Measurements from ENCODE around the gene SAYSD1.
A peak's percentile ranks its signal among the peaks of the same experiment; 100 is the strongest.

SAYSD1 gene, protein sequence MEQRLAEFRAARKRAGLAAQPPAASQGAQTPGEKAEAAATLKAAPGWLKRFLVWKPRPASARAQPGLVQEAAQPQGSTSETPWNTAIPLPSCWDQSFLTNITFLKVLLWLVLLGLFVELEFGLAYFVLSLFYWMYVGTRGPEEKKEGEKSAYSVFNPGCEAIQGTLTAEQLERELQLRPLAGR

DNA sequence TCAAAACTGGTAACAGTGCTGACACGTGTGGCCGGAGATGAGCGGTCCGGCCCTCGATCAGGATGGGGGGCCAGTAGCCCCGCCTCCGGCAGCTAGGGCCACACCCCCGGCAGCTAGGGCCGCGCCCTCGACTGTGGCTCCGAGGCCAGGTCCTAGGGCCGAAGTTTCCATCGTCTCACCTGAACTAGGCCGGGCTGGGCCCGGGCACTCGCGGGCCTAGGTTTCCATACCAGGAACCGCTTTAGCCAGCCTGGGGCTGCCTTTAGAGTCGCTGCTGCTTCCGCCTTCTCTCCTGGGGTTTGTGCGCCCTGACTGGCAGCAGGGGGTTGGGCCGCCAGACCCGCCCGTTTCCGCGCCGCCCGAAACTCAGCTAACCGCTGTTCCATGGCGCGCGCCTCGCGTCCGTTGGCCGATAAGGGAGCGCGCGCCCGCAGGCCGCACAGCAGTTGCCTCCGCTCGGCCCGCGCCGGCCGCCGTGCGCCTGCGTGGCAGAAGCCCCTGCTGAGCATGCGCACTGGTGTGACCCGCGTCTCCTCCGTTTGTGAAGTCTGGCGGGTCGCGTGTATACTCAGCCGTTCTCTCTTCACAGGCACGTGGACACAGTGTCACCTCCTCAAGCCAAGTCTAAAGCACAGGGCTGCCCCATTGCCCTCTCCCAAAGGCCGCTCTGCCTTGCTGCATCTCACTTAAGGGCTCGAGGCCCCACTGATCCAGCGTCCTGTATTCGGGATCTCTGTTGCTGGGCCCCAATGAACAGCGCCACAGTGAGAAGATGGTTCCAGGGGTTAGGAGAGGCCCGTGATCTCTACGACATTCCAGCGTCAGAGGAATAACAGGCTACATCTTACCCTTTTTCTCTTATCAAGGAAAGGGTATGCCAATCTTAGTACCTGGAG is at the start of gene SAYSD1:
Gene SAYSD1, minus strand, starts transcription at position 483 of the 896 bp plus-strand sequence. Its CDS starts 97 bp downstream, at position 386.
- peak within 1 kb of the TSS; percentile 65 for H3K4me3 ChIP-seq (ENCODE audit: low read depth, low read length)
- TF ChIP-seq, protein P1, sequence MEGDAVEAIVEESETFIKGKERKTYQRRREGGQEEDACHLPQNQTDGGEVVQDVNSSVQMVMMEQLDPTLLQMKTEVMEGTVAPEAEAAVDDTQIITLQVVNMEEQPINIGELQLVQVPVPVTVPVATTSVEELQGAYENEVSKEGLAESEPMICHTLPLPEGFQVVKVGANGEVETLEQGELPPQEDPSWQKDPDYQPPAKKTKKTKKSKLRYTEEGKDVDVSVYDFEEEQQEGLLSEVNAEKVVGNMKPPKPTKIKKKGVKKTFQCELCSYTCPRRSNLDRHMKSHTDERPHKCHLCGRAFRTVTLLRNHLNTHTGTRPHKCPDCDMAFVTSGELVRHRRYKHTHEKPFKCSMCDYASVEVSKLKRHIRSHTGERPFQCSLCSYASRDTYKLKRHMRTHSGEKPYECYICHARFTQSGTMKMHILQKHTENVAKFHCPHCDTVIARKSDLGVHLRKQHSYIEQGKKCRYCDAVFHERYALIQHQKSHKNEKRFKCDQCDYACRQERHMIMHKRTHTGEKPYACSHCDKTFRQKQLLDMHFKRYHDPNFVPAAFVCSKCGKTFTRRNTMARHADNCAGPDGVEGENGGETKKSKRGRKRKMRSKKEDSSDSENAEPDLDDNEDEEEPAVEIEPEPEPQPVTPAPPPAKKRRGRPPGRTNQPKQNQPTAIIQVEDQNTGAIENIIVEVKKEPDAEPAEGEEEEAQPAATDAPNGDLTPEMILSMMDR (IDR thresholded peaks at IDR 0.05; ENCODE audit: low read depth, low read length, missing control alignments) = no peak
- peak; percentile 82 for DNase-seq (ENCODE audit: low read depth)

DNA sequence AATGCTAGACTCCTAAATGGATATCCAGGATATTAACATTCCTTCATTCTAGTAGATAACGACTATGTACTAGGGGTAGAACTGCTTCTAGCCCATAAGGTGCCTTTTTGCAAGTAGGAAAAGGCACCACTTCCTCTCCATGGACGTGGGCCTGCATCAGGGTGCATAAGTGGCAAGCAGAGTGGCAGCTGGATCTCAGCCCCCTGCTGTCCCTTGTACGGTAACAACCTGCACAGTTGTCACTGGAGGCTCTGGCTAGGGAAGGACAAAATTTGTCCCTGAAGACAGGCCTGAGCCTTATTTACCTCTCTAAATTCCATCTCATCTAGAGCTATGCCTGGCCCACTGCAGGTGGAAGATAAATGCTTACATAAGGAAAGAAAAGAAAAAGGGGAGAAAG is 42.5 kb upstream of the SAYSD1 start:
- TF ChIP-seq, protein P1 (IDR thresholded peaks at IDR 0.05; ENCODE audit: low read depth, low read length, missing control alignments) = no peak
- H3K4me3 ChIP-seq (ENCODE audit: low read depth, low read length) = no peak overlapping the region
- no peak for DNase-seq (ENCODE audit: low read depth)

DNA sequence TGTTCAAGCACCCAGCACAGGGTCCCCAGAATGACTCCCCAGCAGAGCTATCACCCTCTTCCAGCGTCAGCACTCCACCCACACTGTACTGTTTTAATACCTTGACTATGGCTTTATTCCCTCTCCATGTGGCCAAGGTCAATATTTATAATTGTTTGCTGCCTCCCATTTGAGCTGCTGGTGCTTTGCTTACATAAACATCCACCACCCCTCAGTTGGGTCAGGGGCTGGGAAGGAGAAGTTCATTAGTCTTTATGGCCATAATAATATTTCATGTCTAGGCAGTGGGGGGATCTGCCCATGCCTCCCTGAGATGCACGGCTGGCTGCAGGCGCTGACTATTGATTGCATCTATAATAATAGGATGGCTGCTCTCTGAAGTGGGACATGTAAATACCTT is 41.8 kb upstream of the SAYSD1 start:
- TF ChIP-seq, protein P1 (IDR thresholded peaks at IDR 0.05; ENCODE audit: low read depth, low read length, missing control alignments) = no peak
- no peak overlapping the region for H3K4me3 ChIP-seq (ENCODE audit: low read depth, low read length)
- no peak for DNase-seq (ENCODE audit: low read depth)

DNA sequence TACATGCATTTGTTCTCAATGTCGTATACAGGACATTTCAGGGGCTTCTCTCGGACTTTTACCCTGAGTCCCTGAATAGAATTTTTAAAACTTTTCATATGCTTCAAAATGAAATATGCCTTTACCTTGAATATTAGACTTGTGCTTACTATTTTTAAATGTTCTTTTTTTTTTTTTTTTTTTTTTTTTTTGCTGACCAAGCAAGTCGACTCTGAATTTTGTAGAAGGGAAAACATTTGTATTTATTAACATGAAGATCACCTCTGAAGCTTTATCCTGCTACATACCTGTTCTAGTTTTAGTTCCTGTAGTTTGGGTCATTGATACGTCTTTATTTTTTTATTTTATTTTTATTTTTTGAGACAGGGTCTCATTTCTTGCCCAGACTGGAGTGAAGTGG is 39.7 kb upstream of the SAYSD1 start:
- no peak for DNase-seq (ENCODE audit: low read depth)
- no peak overlapping the region for H3K4me3 ChIP-seq (ENCODE audit: low read depth, low read length)
- TF ChIP-seq, protein P1 (IDR thresholded peaks at IDR 0.05; ENCODE audit: low read depth, low read length, missing control alignments) = no peak

DNA sequence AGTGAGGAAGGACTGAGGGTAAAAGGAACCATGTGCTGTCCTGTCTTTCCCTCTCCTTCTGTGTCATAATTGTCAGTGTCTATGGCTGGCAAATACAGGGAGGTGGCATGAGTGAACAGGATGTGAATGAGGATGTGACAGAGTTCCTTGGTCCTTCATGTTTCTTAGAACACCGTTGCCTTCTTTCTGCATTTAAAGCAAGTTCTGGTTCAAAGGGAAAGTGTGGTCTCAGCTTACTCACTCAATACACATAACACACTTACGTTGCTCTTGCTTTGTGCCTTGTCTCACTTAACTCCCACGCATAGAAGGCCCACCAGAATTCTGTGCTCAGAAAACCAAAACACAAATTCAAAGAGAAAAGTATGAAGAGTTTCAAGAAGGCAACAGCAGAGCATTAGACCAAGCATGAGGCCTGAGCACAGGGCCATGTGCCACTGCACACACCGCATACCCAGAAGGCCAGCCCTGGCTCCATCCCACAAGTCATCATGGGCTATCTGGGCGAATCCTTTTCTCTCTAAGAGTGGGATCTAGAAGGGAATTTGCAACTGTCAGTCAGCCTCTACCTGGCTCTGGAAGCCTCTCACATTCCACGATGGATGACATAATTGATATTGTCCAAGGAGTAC is 38.9 kb upstream of the SAYSD1 start:
- no peak overlapping the region for H3K4me3 ChIP-seq (ENCODE audit: low read depth, low read length)
- TF ChIP-seq, protein P1 (IDR thresholded peaks at IDR 0.05; ENCODE audit: low read depth, low read length, missing control alignments) = no peak
- DNase-seq (ENCODE audit: low read depth) = no peak

DNA sequence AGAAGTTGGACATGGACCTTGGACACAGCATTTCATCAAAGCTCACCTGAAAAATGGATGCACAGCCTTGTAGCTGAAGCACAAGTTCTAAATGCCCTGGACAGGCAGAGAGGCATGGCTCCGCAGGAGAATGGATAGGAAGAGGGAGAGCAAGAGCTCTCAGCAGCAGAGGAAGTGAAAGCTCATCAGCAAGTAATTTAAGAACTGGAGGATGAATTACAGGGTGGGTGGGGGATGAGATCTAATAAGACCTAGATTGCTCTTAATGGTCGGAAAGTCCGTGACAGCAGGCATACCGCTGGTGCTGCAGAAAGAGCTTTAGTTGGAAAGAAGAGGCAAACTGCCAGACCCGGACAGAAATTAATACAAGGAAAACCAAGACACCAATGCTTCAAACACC is 37.3 kb upstream of the SAYSD1 start:
- TF ChIP-seq, protein P1 (IDR thresholded peaks at IDR 0.05; ENCODE audit: low read depth, low read length, missing control alignments) = no peak

More for the DNA sequence above, 37.3 kb upstream of the SAYSD1 start:
- no peak for DNase-seq (ENCODE audit: low read depth)
- H3K4me3 ChIP-seq (ENCODE audit: low read depth, low read length) = no peak overlapping the region
